ENCODE measurements around the gene KIF3B. TPM values are rescaled to one million over a fixed set of nuclear protein-coding genes. Genes with fewer than 3 reads are reported as not detected.
"Not testable (repeated sequence)": the region's sequence is repeated elsewhere in the genome, so short reads cannot be mapped to it uniquely, and the experiment has no call there.

The KIF3B gene
- total and polyA plus RNA-seq, 8 donors: 11.0 to 35.4 (median 25.7) TPM

DNA sequence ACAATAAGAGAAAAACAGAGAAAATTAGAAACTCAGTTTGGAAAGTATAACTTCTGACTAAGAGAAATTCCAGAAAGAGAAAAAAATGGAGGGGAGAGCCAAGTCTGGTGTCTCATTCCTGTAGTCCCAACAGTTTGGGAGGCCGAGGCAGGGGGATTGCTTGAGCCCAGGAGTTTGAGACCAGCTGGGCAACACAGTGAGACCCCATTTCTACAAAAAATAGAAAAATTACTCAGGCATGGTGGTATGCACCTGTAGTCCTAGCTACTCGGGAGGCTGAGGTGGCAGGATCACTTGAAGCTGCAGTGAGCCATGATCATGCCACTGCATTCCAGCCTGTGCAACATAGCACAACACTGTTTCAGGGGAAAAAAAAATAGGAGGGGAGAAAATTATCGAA is 3.1 kb upstream of the KIF3B start:
- Histone ChIP-seq H3K27ac (no peak overlapping the region), H3K36me3 (no peaks in the 10 kb centered on the region), H3K9me3 (no peaks in the 10 kb centered on the region), H3K4me3 (no peak overlapping the region), H3K27me3 (no peaks in the 10 kb centered on the region), H3K4me1 (peaks cover 0 to 7% (median 0%) of the 10 kb centered on the region in 3 donors)
- FAIRE-seq (no peak), ATAC-seq (no peak), DNase-seq (no peak)
- intact Hi-C loops (cut with DNase I): no loop called here
- TF ChIP-seq, protein P1, sequence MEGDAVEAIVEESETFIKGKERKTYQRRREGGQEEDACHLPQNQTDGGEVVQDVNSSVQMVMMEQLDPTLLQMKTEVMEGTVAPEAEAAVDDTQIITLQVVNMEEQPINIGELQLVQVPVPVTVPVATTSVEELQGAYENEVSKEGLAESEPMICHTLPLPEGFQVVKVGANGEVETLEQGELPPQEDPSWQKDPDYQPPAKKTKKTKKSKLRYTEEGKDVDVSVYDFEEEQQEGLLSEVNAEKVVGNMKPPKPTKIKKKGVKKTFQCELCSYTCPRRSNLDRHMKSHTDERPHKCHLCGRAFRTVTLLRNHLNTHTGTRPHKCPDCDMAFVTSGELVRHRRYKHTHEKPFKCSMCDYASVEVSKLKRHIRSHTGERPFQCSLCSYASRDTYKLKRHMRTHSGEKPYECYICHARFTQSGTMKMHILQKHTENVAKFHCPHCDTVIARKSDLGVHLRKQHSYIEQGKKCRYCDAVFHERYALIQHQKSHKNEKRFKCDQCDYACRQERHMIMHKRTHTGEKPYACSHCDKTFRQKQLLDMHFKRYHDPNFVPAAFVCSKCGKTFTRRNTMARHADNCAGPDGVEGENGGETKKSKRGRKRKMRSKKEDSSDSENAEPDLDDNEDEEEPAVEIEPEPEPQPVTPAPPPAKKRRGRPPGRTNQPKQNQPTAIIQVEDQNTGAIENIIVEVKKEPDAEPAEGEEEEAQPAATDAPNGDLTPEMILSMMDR (IDR thresholded peaks at IDR 0.05): no peak
- 77 to 95% methylated on average over 3 of the region's 3 CpGs for WGBS, 2 donors

DNA sequence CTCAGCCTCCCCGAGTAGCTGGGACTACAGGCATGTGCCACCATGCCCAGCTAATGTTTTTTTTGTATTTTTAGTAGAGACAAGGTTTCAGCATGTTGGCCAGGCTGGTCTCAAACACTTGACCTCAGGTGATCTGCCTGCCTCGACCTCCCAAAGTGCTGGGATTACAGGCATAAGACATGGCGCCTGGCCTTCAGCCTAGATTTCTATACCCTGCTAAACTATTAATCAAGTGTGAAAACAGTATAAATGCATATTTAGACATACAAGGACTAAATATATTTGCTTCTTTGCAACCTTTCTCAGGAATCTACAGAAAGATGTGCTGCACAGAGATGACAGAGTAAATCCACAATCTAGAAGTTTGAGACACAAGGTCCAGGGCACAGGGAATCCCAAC is 2.3 kb upstream of the KIF3B start:
- H3K4me1 ChIP-seq; DNase-seq; H3K4me3 ChIP-seq; FAIRE-seq; intact Hi-C loops (cut with DNase I); H3K9me3 ChIP-seq; ATAC-seq; H3K36me3 ChIP-seq; H3K27ac ChIP-seq; H3K27me3 ChIP-seq: not testable (repeated sequence)
- WGBS, 2 donors: 87 to 89% methylated on average over 3 of the region's 3 CpGs

DNA sequence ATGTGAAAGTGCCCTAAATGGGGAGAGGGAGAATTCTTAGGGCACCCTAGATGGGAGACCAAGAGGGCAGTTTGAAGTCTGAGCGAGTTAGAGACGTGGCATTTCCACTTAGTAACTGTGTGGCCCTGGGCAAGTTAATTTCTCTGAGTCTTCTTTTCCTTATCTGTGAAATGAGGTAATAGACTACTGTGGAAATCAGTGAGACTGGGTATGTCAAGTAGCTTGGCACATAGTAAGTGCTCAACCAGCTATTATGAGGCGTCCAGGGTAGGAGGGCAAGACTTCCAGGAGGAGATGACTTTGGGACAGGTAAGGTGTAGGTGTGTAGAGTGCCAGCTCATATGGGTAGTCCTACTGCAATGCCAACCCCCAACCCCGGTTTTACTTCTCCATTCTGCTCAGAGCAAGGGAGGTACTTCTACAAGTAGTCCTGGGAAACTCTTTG is 770 bp downstream of the KIF3B start:
- Histone ChIP-seq H3K4me3 (peak overlapping the region; percentile 90 to 96 (median 92)), H3K4me1 (peaks cover 12 to 23% (median 15%) of the 10 kb centered on the region in 3 donors), H3K9me3 (no peaks in the 10 kb centered on the region), H3K27ac (peak overlapping the region; percentile 58 to 80 (median 73)), H3K27me3 (no peaks in the 10 kb centered on the region), H3K36me3 (no peaks in the 10 kb centered on the region)
- TF ChIP-seq, protein P1 (IDR thresholded peaks at IDR 0.05): no peak
- peak in 3 of 4 donors; percentile 9 to 36 (median 13) for ATAC-seq
- DNase-seq: no peak
- no peak for FAIRE-seq
- WGBS, 2 donors: 14 to 29% methylated on average over 4 of the region's 4 CpGs
- intact Hi-C loops (cut with DNase I): no loop called here

DNA sequence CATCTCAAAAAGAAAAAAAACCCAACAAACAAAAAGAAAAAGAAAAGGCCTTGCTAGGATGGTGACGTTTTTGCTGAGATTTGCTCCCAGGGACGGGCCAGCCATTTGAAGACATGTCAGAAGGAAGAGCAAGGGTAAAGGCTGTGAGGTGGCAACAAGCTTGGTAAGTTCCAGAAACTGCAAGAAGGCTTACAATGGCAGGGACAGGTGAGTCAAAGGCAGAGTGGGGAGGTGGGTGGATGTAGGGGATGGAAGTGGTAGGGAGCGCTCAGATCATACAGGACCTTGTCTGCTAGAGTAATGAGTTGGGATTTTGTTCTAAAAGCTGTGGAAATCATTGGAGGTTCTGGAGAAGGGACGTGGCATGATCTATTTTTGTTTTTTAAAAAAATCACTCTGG is 4.3 kb downstream of the KIF3B start:
- no peak for ATAC-seq
- Histone ChIP-seq H3K27ac (peak overlapping the region in 3 of 4 donors; percentile 10 to 73 (median 56)), H3K4me3 (no peak overlapping the region), H3K27me3 (no peaks in the 10 kb centered on the region), H3K4me1 (peaks cover 24 to 46% (median 30%) of the 10 kb centered on the region in 3 donors), H3K36me3 (no peaks in the 10 kb centered on the region), H3K9me3 (no peaks in the 10 kb centered on the region)
- TF ChIP-seq, protein P1 (IDR thresholded peaks at IDR 0.05): no peak
- no peak for DNase-seq
- WGBS, 2 donors: 79% methylated on average over 4 of the region's 4 CpGs
- intact Hi-C loops (cut with DNase I): no loop called here
- FAIRE-seq: no peak

DNA sequence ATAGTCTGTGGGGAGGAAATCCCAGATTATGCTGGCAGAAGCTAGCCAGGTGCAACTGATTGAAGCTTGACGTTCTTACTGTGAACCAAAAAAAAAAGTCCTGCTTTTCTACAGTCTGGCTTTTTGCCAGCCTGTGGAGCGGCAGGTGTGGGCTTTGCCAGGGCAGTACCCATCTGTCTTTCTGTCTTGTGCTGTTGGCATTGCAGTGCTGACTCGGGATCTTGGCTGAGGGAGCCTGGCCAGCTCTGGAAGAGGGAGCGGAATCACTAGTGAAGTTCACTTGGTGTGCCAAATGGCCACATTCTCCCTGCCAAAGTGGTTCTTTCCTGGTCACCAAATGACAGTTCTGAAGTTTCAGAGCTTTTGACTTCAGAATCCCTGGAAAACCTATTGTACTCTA is 5.0 kb downstream of the KIF3B start:
- TF ChIP-seq, protein P1 (IDR thresholded peaks at IDR 0.05): no peak
- H3K9me3 ChIP-seq: no peaks in the 10 kb centered on the region
- ATAC-seq (peak; percentile 86 to 93 (median 91)), FAIRE-seq (no peak), DNase-seq (peak; percentile 70 to 91 (median 86))
- H3K36me3 ChIP-seq: no peaks in the 10 kb centered on the region
- H3K4me3 ChIP-seq: no peak overlapping the region
- peak overlapping the region; percentile 10 to 73 (median 36) for H3K27ac ChIP-seq
- intact Hi-C loops (cut with DNase I): no loop called here
- WGBS, 2 donors: 9% methylated on average over 4 of the region's 4 CpGs
- no peaks in the 10 kb centered on the region for H3K27me3 ChIP-seq
- peaks cover 29 to 50% (median 34%) of the 10 kb centered on the region in 3 donors for H3K4me1 ChIP-seq

Data from pancreas (tissue), 10 donors.